NT2/D1 (cell line): ENCODE results near the gene ROBO2.

Source experiments
- SUZ12 ChIP-seq: IDR thresholded peaks from 2 replicates; pipeline ENCODE4 v1.6.1; 2011; ENCODE audit not compliant: insufficient read length, insufficient read depth; ENCODE audit errors: extremely low read depth
- YY1 ChIP-seq: IDR thresholded peaks from 2 replicates; pipeline ENCODE4 v1.6.1; 2011; ENCODE audit not compliant: insufficient read length, insufficient read depth
- ZNF274 ChIP-seq: IDR thresholded peaks from 2 replicates; pipeline ENCODE4 v1.6.1; 2011; ENCODE audit warnings: mild to moderate bottlenecking, low read depth, low read length

GRCh38 chr3:77078279-77078678 is 38.4 kb downstream of the ROBO2 start:
- TF ChIP-seq SUZ12, result no peak
- no peak for TF ChIP-seq YY1
- TF ChIP-seq ZNF274, result no peak
